Keratinocyte (primary cell): ENCODE data around the gene VWA7. TPM values are rescaled to one million over a fixed set of nuclear protein-coding genes. Genes with fewer than 3 reads are reported as not detected.
A peak's percentile ranks its signal among the peaks of the same experiment; 100 is the strongest.

ENCODE experiments used
- DNase-seq: peaks from one replicate; pipeline ENCODE4 v3.0.0-alpha.2; 2011; ENCODE audit warnings: low read depth, missing footprints, low spot score
- FAIRE-seq: peaks from 2 replicates; lab custom pipeline; 2011; peaks lifted over from hg19 to GRCh38; lab: Jason Lieb, UNC
- H2AFZ ChIP-seq: 2 replicates; pipeline ENCODE4 v1.6.0; 2012; ENCODE audit warnings: low read length, control low read depth, inconsistent platforms; ENCODE audit not compliant: control insufficient read depth
- H3K27ac ChIP-seq: 2 replicates; pipeline ENCODE4 v1.5.1; 2011; ENCODE audit warnings: low read length; ENCODE audit not compliant: control insufficient read depth, insufficient read depth
- H3K27me3 ChIP-seq: 3 replicates; pipeline ENCODE4 v1.6.0; 2011; ENCODE audit warnings: low read length; ENCODE audit not compliant: control insufficient read depth, insufficient read depth; ENCODE audit errors: extremely low read depth
- H3K36me3 ChIP-seq, 2 experiments: 2 replicates in 1 of 2; 3 replicates in 1 of 2; pipeline ENCODE4 v1.5.1; 2011; ENCODE audit warnings: low read length in 2 of 2, mild to moderate bottlenecking in 1 of 2; ENCODE audit not compliant: control insufficient read depth in 2 of 2, insufficient read depth in 2 of 2; ENCODE audit errors: extremely low read depth in 1 of 2
- H3K4me1 ChIP-seq: 3 replicates; pipeline ENCODE4 v1.5.1; 2011; ENCODE audit warnings: low read length; ENCODE audit not compliant: control insufficient read depth, insufficient read depth; ENCODE audit errors: extremely low read depth
- H3K4me2 ChIP-seq: 3 replicates; pipeline ENCODE4 v1.6.0; 2011; ENCODE audit warnings: low read depth, low read length; ENCODE audit not compliant: control insufficient read depth, insufficient read depth; ENCODE audit errors: extremely low read depth
- H3K4me3 ChIP-seq, 3 experiments: fragments of 200-600 bp in 1 of 3; sonication (generic) in 1 of 3; 2 replicates in 2 of 3; 3 replicates in 1 of 3; pipeline ENCODE4 v1.5.1; 2011 to 2016; ENCODE audit warnings: low read length in 3 of 3, mild to moderate bottlenecking in 3 of 3, control low read depth in 2 of 3, inconsistent platforms in 1 of 3, low read depth in 1 of 3, mixed read lengths in 1 of 3, mixed run types in 1 of 3, moderate library complexity in 1 of 3; ENCODE audit not compliant: control insufficient read depth in 2 of 3, insufficient read depth in 2 of 3; ENCODE audit errors: extremely low read depth in 1 of 3
- H3K79me2 ChIP-seq: 2 replicates; pipeline ENCODE4 v1.6.0; 2012; ENCODE audit warnings: low read length; ENCODE audit not compliant: control insufficient read depth, insufficient read depth
- H3K9ac ChIP-seq: 3 replicates; pipeline ENCODE4 v1.6.0; 2011; ENCODE audit warnings: low read length; ENCODE audit not compliant: control insufficient read depth, insufficient read depth; ENCODE audit errors: extremely low read depth
- H3K9me1 ChIP-seq: 3 replicates; pipeline ENCODE4 v1.6.0; 2011; ENCODE audit warnings: low read length; ENCODE audit not compliant: control insufficient read depth, insufficient read depth; ENCODE audit errors: extremely low read depth
- H3K9me3 ChIP-seq: 2 replicates; pipeline ENCODE4 v1.5.1; 2012; ENCODE audit warnings: low read depth, low read length; ENCODE audit not compliant: control insufficient read depth
- H4K20me1 ChIP-seq: 3 replicates; pipeline ENCODE4 v1.6.0; 2011; ENCODE audit warnings: low read length; ENCODE audit not compliant: control insufficient read depth, insufficient read depth; ENCODE audit errors: extremely low read depth
- CTCF ChIP-seq, 3 experiments: IDR thresholded peaks in 1 of 3; conservative IDR thresholded peaks in 1 of 3; optimal IDR thresholded peaks in 1 of 3; 2 replicates in 2 of 3; 3 replicates in 1 of 3; pipeline versions ENCODE3 to v1.5.1; 2011; ENCODE audit warnings: low read length in 3 of 3, mild to moderate bottlenecking in 3 of 3, moderate library complexity in 2 of 3, control low read depth in 1 of 3, inconsistent platforms in 1 of 3; ENCODE audit not compliant: insufficient read depth in 2 of 3; ENCODE audit errors: extremely low read depth in 1 of 3
- EZH2 ChIP-seq: IDR thresholded peaks from one replicate; pipeline ENCODE4 v1.6.1; 2012; ENCODE audit warnings: inconsistent platforms, mild to moderate bottlenecking, low read length, moderate library complexity
- dilution Hi-C: fragments of 300-500 bp; cut with MboI; formaldehyde crosslinking; loops from one replicate; pipeline ENCODE4 v1.7.0; 2020; ENCODE audit warnings: low sequenced_read_pairs; ENCODE audit not compliant: extremely low pct_ligation_motif_present
- polyA plus RNA-seq, 5 experiments: library from polyadenylated mRNA; depleted of rRNA in 3 of 5; stranded (reverse) in 3 of 5; stranded (forward) in 1 of 5; unstranded in 1 of 5; fragments of >200 nt; gene quantifications; 1 replicate in 1 of 5; 2 replicates in 3 of 5; 3 replicates in 1 of 5; pipeline versions ENCODE4 v1.2.1 to v1.2.3, GENCODE V29; 2011 to 2012; ENCODE audit warnings: missing spikeins in 2 of 5, low read depth in 1 of 5, low replicate concordance in 1 of 5

VWA7 gene
- polyA plus RNA-seq, 1 donor (not counting 4 experiments of a cell fraction or from before 2014, with no cell fraction given): 0.47 TPM

GRCh38 chr6:31778193-31778592 lies 1.1 kb upstream of the VWA7 start:
- H2AFZ ChIP-seq: no peak overlapping the region
- DNase-seq (no peak), FAIRE-seq (no peak)
- H3K9me3 ChIP-seq: no peaks in the 10 kb centered on the region
- no peaks in the 10 kb centered on the region for H3K27me3 ChIP-seq
- no peak overlapping the region for H3K4me2 ChIP-seq
- H3K79me2 ChIP-seq: no peaks in the 10 kb centered on the region
- H3K4me1 ChIP-seq: peaks cover 22% of the 10 kb centered on the region
- no peak overlapping the region for H3K4me3 ChIP-seq
- no peak overlapping the region for H3K9ac ChIP-seq
- no peak overlapping the region for H3K27ac ChIP-seq
- dilution Hi-C loops: no loop called here
- TF ChIP-seq CTCF (optimal IDR thresholded peaks at IDR 0.05 in 1 of 3, IDR thresholded peaks at IDR 0.05 in 1 of 3, conservative IDR thresholded peaks at IDR 0.05 in 1 of 3; ENCODE audit: extremely low read depth in 1 of 3, insufficient read depth in 2 of 3, low read length in 3 of 3): no peak
- no peak for TF ChIP-seq EZH2
- H4K20me1 ChIP-seq: no peaks in the 10 kb centered on the region
- H3K36me3 ChIP-seq: peaks cover 17 to 34% of the 10 kb centered on the region in 2 experiments
- no peaks in the 10 kb centered on the region for H3K9me1 ChIP-seq

DNA sequence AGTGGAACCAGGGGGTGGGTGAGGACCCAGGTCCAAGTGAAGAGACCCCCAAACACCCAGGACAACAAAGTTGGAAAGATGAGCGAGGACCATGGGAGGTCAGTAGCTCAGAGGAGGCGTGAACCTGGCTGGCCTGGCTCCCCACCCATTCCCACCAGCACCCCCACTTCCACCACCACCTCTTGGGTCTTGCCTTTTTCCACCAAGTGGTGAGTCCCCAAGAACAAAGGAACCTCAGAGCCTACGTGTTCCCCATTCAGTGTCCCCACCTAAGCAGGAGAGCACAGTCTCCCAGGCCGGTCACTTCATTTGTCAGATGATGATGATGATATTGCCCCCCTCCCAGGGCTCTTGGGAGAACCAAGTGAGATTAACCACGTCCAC lies 531 bp upstream of the VWA7 start:
- Histone ChIP-seq H3K36me3 (peaks cover 17 to 32% of the 10 kb centered on the region in 2 experiments), H3K4me2 (no peak overlapping the region), H3K4me1 (peaks cover 22% of the 10 kb centered on the region), H3K9me3 (no peaks in the 10 kb centered on the region), H3K27me3 (no peaks in the 10 kb centered on the region), H3K9ac (no peak overlapping the region), H3K79me2 (no peaks in the 10 kb centered on the region), H3K27ac (peak overlapping the region; percentile 46), H3K9me1 (no peaks in the 10 kb centered on the region), H3K4me3 (no peak overlapping the region), H2AFZ (no peak overlapping the region), H4K20me1 (no peaks in the 10 kb centered on the region)
- no peak for FAIRE-seq
- TF ChIP-seq EZH2 (no peak), CTCF (optimal IDR thresholded peaks at IDR 0.05 in 1 of 3, IDR thresholded peaks at IDR 0.05 in 1 of 3, conservative IDR thresholded peaks at IDR 0.05 in 1 of 3; ENCODE audit: extremely low read depth in 1 of 3, insufficient read depth in 2 of 3, low read length in 3 of 3) (no peak)
- no peak for DNase-seq
- dilution Hi-C loops: no loop called here
